ENCODE results near the gene NEUROD4. TPM values are rescaled to one million over a fixed set of nuclear protein-coding genes. Genes with fewer than 3 reads are reported as not detected.

The NEUROD4 gene
- total RNA-seq, 2 experiments from 2014 or later, result not detected

DNA sequence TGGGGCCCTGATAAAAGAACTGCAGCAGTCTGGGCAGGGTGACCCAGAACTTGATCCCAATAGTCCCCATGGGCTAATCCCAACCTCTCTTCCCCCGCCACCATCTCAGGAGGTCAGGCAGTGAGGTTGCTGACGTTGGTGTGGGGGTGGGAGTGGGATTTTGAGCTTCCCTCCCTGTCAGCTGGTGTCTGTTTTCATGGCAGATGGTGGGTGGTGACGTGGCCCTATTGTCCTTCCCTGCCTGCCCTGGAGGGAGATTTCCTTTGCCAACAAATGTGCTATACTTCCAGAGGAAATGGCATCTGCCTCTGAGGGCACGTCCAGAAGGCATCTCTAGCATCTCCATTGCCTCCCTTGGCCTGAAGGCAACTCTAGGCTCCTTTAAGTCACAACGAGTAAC lies 37.7 kb downstream of the NEUROD4 start:
- Histone ChIP-seq H3K9me3 (ENCODE audit: low read length) (no peaks in the 10 kb centered on the region), H3K36me3 (ENCODE audit: insufficient read depth, low read length) (no peaks in the 10 kb centered on the region), H3K79me2 (ENCODE audit: insufficient read depth, low read depth, low read length) (no peaks in the 10 kb centered on the region), H2AFZ (ENCODE audit: low read length) (no peak overlapping the region), H3K27ac (ENCODE audit: low read depth, low read length, poor library complexity, severe bottlenecking) (no peak overlapping the region), H3K9me2 (ENCODE audit: insufficient read depth, low read length) (no peaks in the 10 kb centered on the region), H3K4me3 (ENCODE audit: low read depth, low read length, poor library complexity, severe bottlenecking) (no peak overlapping the region), H3K4me1 (ENCODE audit: insufficient read depth, low read length, poor library complexity, severe bottlenecking) (peaks cover 9% of the 10 kb centered on the region), H4K20me1 (ENCODE audit: insufficient read depth, low read length) (no peaks in the 10 kb centered on the region), H3K4me2 (ENCODE audit: low read length) (no peak overlapping the region)
- ChIA-PET CTCF (ENCODE audit: unreplicated experiment) (no interaction called here), POLR2A (interaction anchor here (1.5 kb wide), 1 partner anchor 11 kb away, joined by 4 read pairs; no protein-coding TSS in a partner anchor)
- DNase-seq (ENCODE audit: low spot score), result no peak
- BruUV-seq (replicated peaks), result no TSS peak
- intact Hi-C loops (cut with micrococcal nuclease; ENCODE audit: unreplicated experiment), result no loop called here
- no peak for TF ChIP-seq EZH2phosphoT487 (IDR thresholded peaks at IDR 0.05; ENCODE audit: borderline replicate concordance, low read depth, low read length)
- TF ChIP-seq CTCF (conservative IDR thresholded peaks at IDR 0.05; ENCODE audit: low read length), result no peak

DNA sequence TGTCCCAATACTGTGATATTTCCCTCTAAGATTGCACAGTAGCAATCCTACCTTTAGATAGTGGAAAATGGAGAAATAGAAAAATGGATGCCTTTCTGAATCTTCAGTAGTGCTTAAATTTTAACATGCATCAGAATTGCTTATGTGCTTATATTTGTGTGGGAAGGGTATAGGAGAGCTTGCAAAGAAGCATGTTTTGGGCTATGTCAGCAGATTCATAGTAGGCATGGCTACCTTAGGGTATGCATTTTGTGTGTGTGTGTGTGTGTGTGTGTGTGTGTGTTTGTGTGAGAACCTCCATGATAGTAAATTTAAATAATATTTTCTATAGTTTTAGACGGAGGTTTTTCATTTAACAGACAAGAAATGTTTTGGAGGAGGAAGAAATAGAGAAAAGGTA lies 38.3 kb downstream of the NEUROD4 start:
- no TSS peak for BruUV-seq (replicated peaks)
- Histone ChIP-seq H3K4me1 (ENCODE audit: insufficient read depth, low read length, poor library complexity, severe bottlenecking) (peaks cover 9% of the 10 kb centered on the region), H2AFZ (ENCODE audit: low read length) (no peak overlapping the region), H3K9me2 (ENCODE audit: insufficient read depth, low read length) (no peaks in the 10 kb centered on the region), H3K9me3 (ENCODE audit: low read length) (no peaks in the 10 kb centered on the region), H3K27ac (ENCODE audit: low read depth, low read length, poor library complexity, severe bottlenecking) (no peak overlapping the region), H3K79me2 (ENCODE audit: insufficient read depth, low read depth, low read length) (no peaks in the 10 kb centered on the region), H3K4me3 (ENCODE audit: low read depth, low read length, poor library complexity, severe bottlenecking) (no peak overlapping the region), H4K20me1 (ENCODE audit: insufficient read depth, low read length) (no peaks in the 10 kb centered on the region), H3K4me2 (ENCODE audit: low read length) (no peak overlapping the region), H3K36me3 (ENCODE audit: insufficient read depth, low read length) (no peaks in the 10 kb centered on the region)
- TF ChIP-seq EZH2phosphoT487 (IDR thresholded peaks at IDR 0.05; ENCODE audit: borderline replicate concordance, low read depth, low read length) (no peak), CTCF (conservative IDR thresholded peaks at IDR 0.05; ENCODE audit: low read length) (no peak)
- ChIA-PET POLR2A (interaction anchor here (1.5 kb wide), 1 partner anchor 12 kb away, joined by 4 read pairs; no protein-coding TSS in a partner anchor), CTCF (ENCODE audit: unreplicated experiment) (no interaction called here)
- intact Hi-C loops (cut with micrococcal nuclease; ENCODE audit: unreplicated experiment), result no loop called here
- no peak for DNase-seq (ENCODE audit: low spot score)

DNA sequence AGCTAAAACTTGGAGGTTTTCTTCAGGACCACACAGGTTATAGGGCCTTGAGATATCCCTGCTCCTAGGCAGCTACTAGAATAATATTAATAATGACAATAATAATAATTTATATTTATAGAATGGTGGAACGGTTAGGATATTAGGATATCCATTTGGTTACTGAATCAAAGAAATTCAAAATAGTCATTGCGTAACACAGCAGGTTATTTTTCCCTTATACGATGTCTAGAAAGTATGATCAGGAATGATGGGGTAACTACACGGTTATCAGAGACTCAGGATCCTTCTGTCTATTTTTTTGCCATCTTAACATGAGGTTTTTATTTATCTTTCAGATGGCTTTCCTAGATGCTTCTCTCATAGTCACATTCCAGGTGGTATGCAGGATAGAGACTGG lies 39.0 kb downstream of the NEUROD4 start:
- BruUV-seq (replicated peaks), result no TSS peak
- no peak overlapping the region for H2AFZ ChIP-seq (ENCODE audit: low read length)
- intact Hi-C loops (cut with micrococcal nuclease; ENCODE audit: unreplicated experiment), result no loop called here
- H3K9me2 ChIP-seq (ENCODE audit: insufficient read depth, low read length), result no peaks in the 10 kb centered on the region
- POLR2A ChIA-PET, result no interaction called here
- TF ChIP-seq EZH2phosphoT487 (IDR thresholded peaks at IDR 0.05; ENCODE audit: borderline replicate concordance, low read depth, low read length) (no peak), CTCF (conservative IDR thresholded peaks at IDR 0.05; ENCODE audit: low read length) (no peak)
- CTCF ChIA-PET (ENCODE audit: unreplicated experiment), result no interaction called here
- H3K4me3 ChIP-seq (ENCODE audit: low read depth, low read length, poor library complexity, severe bottlenecking), result no peak overlapping the region
- DNase-seq (ENCODE audit: low spot score), result no peak
- H3K27ac ChIP-seq (ENCODE audit: low read depth, low read length, poor library complexity, severe bottlenecking), result no peak overlapping the region
- no peak overlapping the region for H3K4me2 ChIP-seq (ENCODE audit: low read length)
- H3K36me3 ChIP-seq (ENCODE audit: insufficient read depth, low read length), result no peaks in the 10 kb centered on the region
- no peaks in the 10 kb centered on the region for H3K9me3 ChIP-seq (ENCODE audit: low read length)
- H3K79me2 ChIP-seq (ENCODE audit: insufficient read depth, low read depth, low read length), result no peaks in the 10 kb centered on the region
- no peaks in the 10 kb centered on the region for H4K20me1 ChIP-seq (ENCODE audit: insufficient read depth, low read length)
- H3K4me1 ChIP-seq (ENCODE audit: insufficient read depth, low read length, poor library complexity, severe bottlenecking), result peaks cover 9% of the 10 kb centered on the region
